ENCODE measurements around the gene COX6A1.

The COX6A1 gene

GRCh38 chr12:120404271-120404670 is 33.6 kb upstream of the COX6A1 start:
- TF ChIP-seq Cebpa-rat (IDR thresholded peaks at IDR 0.05) = no peak
- H3K27ac ChIP-seq = no peak overlapping the region
- H3K9ac ChIP-seq = no peak overlapping the region
- no peaks in the 10 kb centered on the region for H4K20me1 ChIP-seq
- H3K4me2 ChIP-seq = no peak overlapping the region
- H3K9me3 ChIP-seq = 0 out of 2 replicates have a peak, but pooled peaks cover 5% of the 10 kb centered on the region
- peaks cover 6% of the 10 kb centered on the region; the same call in 1 of the 2 replicates for H3K4me1 ChIP-seq
- H3K27me3 ChIP-seq = no peaks in the 10 kb centered on the region
- H3K4me3 ChIP-seq = no peak overlapping the region
- no peaks in the 10 kb centered on the region for H3K36me3 ChIP-seq

GRCh38 chr12:120406069-120406468 is 31.8 kb upstream of the COX6A1 start:
- no peak overlapping the region for H3K4me3 ChIP-seq
- H3K27ac ChIP-seq = no peak overlapping the region
- H3K9me3 ChIP-seq = 0 out of 2 replicates have a peak, but pooled peaks cover 5% of the 10 kb centered on the region
- no peaks in the 10 kb centered on the region for H4K20me1 ChIP-seq
- H3K4me1 ChIP-seq = peaks cover 6% of the 10 kb centered on the region; the same call in 1 of the 2 replicates
- H3K4me2 ChIP-seq = no peak overlapping the region
- TF ChIP-seq Cebpa-rat (IDR thresholded peaks at IDR 0.05) = no peak
- no peaks in the 10 kb centered on the region for H3K36me3 ChIP-seq
- no peaks in the 10 kb centered on the region for H3K27me3 ChIP-seq
- H3K9ac ChIP-seq = no peak overlapping the region

DNA sequence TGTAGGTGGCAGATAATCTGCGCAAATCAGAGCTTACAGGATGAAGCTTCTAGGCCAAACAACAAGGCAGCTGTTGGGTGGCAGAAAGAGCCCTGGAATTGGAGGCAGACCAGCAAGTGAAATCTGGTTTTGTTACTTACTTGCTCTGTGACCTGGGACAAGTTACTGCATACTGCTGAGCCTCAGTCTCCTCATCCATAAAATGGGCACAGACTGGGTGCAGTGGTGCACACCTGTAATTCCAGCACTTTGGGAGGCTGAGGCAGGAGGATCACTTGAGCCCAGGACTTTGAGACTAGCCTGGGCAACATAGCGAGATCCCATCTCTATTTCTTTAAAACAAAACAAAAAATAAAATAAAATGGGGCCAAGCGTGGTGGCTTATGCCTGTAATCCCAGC is 31.4 kb upstream of the COX6A1 start:
- Histone ChIP-seq H3K9ac (no peak overlapping the region), H4K20me1 (no peaks in the 10 kb centered on the region), H3K4me1 (peaks cover 6% of the 10 kb centered on the region; the same call in 1 of the 2 replicates), H3K27me3 (no peaks in the 10 kb centered on the region), H3K4me2 (no peak overlapping the region), H3K36me3 (no peaks in the 10 kb centered on the region), H3K27ac (no peak overlapping the region), H3K9me3 (0 out of 2 replicates have a peak, but pooled peaks cover 5% of the 10 kb centered on the region), H3K4me3 (no peak overlapping the region)
- TF ChIP-seq Cebpa-rat (IDR thresholded peaks at IDR 0.05) = no peak

DNA sequence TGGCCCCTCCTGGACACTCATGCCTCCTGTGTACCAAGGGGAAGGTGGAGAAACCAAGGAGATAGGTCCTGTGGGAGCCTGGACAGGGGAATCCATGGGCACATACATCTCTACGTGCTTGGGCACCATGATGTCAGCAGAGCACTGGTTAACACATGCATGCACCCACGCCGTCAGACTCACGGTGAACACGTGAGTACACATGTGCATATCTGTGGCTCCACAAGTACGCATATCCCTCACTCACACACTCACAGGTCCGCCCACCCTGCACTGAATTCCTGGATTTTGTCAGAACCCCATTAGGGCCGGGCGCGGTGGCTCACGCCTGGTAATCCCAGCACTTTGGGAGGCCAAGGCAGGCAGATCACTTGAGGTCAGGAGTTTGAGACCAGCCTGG is 29.1 kb upstream of the COX6A1 start:
- Histone ChIP-seq H4K20me1 (no peaks in the 10 kb centered on the region), H3K4me2 (no peak overlapping the region), H3K27ac (no peak overlapping the region), H3K4me1 (peaks cover 15% of the 10 kb centered on the region), H3K9me3 (0 out of 2 replicates have a peak, but pooled peaks cover 5% of the 10 kb centered on the region), H3K4me3 (no peak overlapping the region), H3K9ac (no peak overlapping the region), H3K27me3 (no peaks in the 10 kb centered on the region), H3K36me3 (no peaks in the 10 kb centered on the region)
- TF ChIP-seq Cebpa-rat (IDR thresholded peaks at IDR 0.05) = no peak

- Histone ChIP-seq H3K9ac (no peak overlapping the region), H3K4me1 (peaks cover 12% of the 10 kb centered on the region), H3K27me3 (no peaks in the 10 kb centered on the region), H3K36me3 (no peaks in the 10 kb centered on the region), H4K20me1 (no peaks in the 10 kb centered on the region), H3K9me3 (no peaks in the 10 kb centered on the region), H3K4me3 (no peak overlapping the region), H3K4me2 (no peak overlapping the region), H3K27ac (no peak overlapping the region)
- TF ChIP-seq Cebpa-rat (IDR thresholded peaks at IDR 0.05) = no peak
Observed at GRCh38 chr12:120412421-120412820, 25.5 kb upstream of the COX6A1 start.

DNA sequence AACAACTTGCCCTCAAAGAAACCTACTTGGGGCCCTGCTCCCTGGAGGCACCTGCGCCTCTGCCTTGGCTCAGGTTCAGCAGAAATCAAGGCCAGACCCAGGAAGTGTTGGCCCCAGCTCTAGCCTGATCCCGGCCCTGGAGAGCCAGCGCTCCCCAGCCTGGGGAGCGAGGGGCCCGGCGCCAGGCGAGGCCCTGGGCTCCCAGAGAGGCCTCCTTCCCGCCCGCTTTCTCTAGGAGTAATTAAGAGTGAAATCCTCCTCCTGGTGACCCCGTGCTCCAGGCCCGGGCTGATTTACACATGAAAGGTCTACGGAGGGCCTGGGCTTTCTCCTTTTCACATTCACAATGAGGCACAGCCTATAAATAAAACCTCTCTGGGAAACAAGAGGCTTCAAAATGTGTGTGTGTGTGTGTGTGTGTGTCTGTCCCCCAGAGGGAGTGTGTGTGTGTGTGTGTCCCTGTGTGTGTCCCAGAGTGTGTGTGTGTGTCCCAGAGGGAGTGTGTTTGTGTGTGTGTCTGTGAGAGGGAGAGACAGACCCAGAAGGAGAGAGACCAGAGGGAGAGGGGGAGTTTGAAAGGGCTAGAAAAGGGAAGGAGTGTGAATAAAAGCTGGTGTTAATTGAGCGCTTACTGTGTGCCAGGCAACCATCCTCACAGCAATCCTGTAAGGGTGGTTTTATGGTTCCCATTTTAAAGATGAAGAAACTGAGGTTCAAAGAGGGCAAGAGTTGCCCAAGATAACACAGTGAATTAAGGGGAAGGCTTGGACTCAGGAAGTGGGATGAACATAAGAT is 23.8 kb upstream of the COX6A1 start:
- Histone ChIP-seq H3K4me3 (no peak overlapping the region), H3K9me3 (no peaks in the 10 kb centered on the region), H3K4me1 (peaks cover 12% of the 10 kb centered on the region), H3K36me3 (no peaks in the 10 kb centered on the region), H3K27ac (no peak overlapping the region), H4K20me1 (no peaks in the 10 kb centered on the region), H3K27me3 (no peaks in the 10 kb centered on the region), H3K4me2 (no peak overlapping the region), H3K9ac (no peak overlapping the region)
- TF ChIP-seq Cebpa-rat (IDR thresholded peaks at IDR 0.05) = no peak

- H3K9me3 ChIP-seq = no peaks in the 10 kb centered on the region
- H3K4me3 ChIP-seq = no peak overlapping the region
- no peak overlapping the region for H3K4me2 ChIP-seq
- no peak for TF ChIP-seq Cebpa-rat (IDR thresholded peaks at IDR 0.05)
- H3K9ac ChIP-seq = no peak overlapping the region
- no peaks in the 10 kb centered on the region for H3K27me3 ChIP-seq
- peaks cover 12% of the 10 kb centered on the region for H3K4me1 ChIP-seq
- no peaks in the 10 kb centered on the region for H4K20me1 ChIP-seq
- no peaks in the 10 kb centered on the region for H3K36me3 ChIP-seq
- no peak overlapping the region for H3K27ac ChIP-seq
Observed at GRCh38 chr12:120416490-120417216, 21.3 kb upstream of the COX6A1 start.

- Histone ChIP-seq H3K9me3 (no peaks in the 10 kb centered on the region), H3K4me1 (0 out of 2 replicates have a peak, but pooled peaks cover 4% of the 10 kb centered on the region), H3K36me3 (no peaks in the 10 kb centered on the region), H3K4me3 (no peak overlapping the region), H4K20me1 (no peaks in the 10 kb centered on the region), H3K27me3 (no peaks in the 10 kb centered on the region), H3K27ac (no peak overlapping the region), H3K9ac (no peak overlapping the region), H3K4me2 (no peak overlapping the region)
- no peak for TF ChIP-seq Cebpa-rat (IDR thresholded peaks at IDR 0.05)
Observed at GRCh38 chr12:120417917-120418580, 19.9 kb upstream of the COX6A1 start.

DNA sequence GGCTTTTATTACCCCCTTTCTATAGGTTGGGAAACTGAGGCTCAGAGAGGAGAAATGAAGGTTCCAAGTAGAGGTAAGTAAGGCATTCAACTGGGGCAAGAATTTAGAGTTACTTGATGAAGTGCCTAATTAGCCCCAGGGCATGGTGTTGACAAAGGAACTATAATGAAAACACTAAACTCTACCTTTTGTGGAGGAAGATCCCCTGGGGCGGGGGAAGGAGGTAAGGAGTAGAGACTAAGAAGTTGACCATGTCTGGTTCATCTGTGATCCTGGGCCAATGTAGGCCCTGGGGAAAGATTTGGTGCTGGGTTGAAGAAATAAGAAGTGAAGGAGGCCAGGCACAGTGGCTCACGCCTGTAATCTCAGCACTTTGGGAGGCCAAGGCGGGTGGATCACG is 16.2 kb upstream of the COX6A1 start:
- Histone ChIP-seq H3K27me3 (no peaks in the 10 kb centered on the region), H3K27ac (no peak overlapping the region), H3K9me3 (no peaks in the 10 kb centered on the region), H3K36me3 (no peaks in the 10 kb centered on the region), H3K9ac (no peak overlapping the region), H3K4me1 (no peaks in the 10 kb centered on the region), H3K4me2 (no peak overlapping the region), H4K20me1 (no peaks in the 10 kb centered on the region), H3K4me3 (no peak overlapping the region)
- no peak for TF ChIP-seq Cebpa-rat (IDR thresholded peaks at IDR 0.05)
